Small intestine (tissue), 7 donors: Measurements from ENCODE around the gene SOX21. TPM values are rescaled to one million over a fixed set of nuclear protein-coding genes. Genes with fewer than 3 reads are reported as not detected.
A peak's percentile ranks its signal among the peaks of the same experiment; 100 is the strongest.

Source experiments
- DNase-seq, 2 donors: peaks; one replicate each; pipeline versions ENCODE4 v3.0.0 to v3.0.0-alpha.2; 2013
- FAIRE-seq: peaks from 2 replicates; lab custom pipeline; 2012; peaks lifted over from hg19 to GRCh38; lab: Jason Lieb, UNC
- H3K27ac ChIP-seq, 3 donors: one replicate each; pipeline ENCODE4 v1.5.1; 2013; ENCODE audit warnings: low read length in 2 of 3, mild to moderate bottlenecking in 2 of 3, control low read depth in 1 of 3, inconsistent platforms in 1 of 3, low read depth in 1 of 3, moderate library complexity in 1 of 3
- H3K27me3 ChIP-seq, 3 donors: one replicate each; pipeline ENCODE4 v1.6.1; 2013; ENCODE audit warnings: low read length in 3 of 3, inconsistent platforms in 1 of 3; ENCODE audit not compliant: control insufficient read depth in 3 of 3, insufficient read depth in 3 of 3
- H3K36me3 ChIP-seq, 3 donors: one replicate each; pipeline ENCODE4 v1.6.1; 2013; ENCODE audit warnings: low read length in 3 of 3, inconsistent platforms in 1 of 3, low read depth in 1 of 3, mild to moderate bottlenecking in 1 of 3, moderate library complexity in 1 of 3; ENCODE audit not compliant: control insufficient read depth in 3 of 3, insufficient read depth in 2 of 3
- H3K4me1 ChIP-seq, 3 donors: one replicate each; pipeline ENCODE4 v1.6.1; 2013; ENCODE audit warnings: low read length in 2 of 3, inconsistent platforms in 1 of 3, low read depth in 1 of 3, mild to moderate bottlenecking in 1 of 3, moderate library complexity in 1 of 3; ENCODE audit not compliant: control insufficient read depth in 3 of 3, insufficient read depth in 2 of 3
- H3K4me3 ChIP-seq, 3 donors: one replicate each; pipeline ENCODE4 v1.5.1; 2013; ENCODE audit warnings: low read length in 3 of 3, control low read depth in 1 of 3, inconsistent platforms in 1 of 3, low read depth in 1 of 3, mild to moderate bottlenecking in 1 of 3, moderate library complexity in 1 of 3
- H3K9me3 ChIP-seq, 2 donors: one replicate each; pipeline ENCODE4 v1.6.1; 2013; ENCODE audit warnings: low read depth in 1 of 2, low read length in 1 of 2; ENCODE audit not compliant: control insufficient read depth in 2 of 2, insufficient read depth in 1 of 2
- WGBS, 3 donors: extraction: QIAGEN DNeasy Blood & Tissue Kit; methylation state at CpG; one replicate each; pipeline ENCODE4 v1.1.7; 2013; 5-methylcytosine and 5-hydroxymethylcytosine counted together
- polyA plus RNA-seq, 4 donors: library from polyadenylated mRNA; stranded (reverse) in 3 of 4; unstranded in 1 of 4; fragments of 200-250 nt in 3 of 4; fragments of 120-200 nt in 1 of 4; gene quantifications; one replicate each; pipeline versions ENCODE4 v1.2.1 to v1.2.3, GENCODE V29; 2013
- donor health status: healthy with polysubstance abuse.
- donor health status: control.
- donor health status: control.
- donor health status: Bipolar disorder and iron deficiency.
- donor health status: healthy.

The SOX21 gene
- polyA plus RNA-seq, 4 donors, result not detected

DNA sequence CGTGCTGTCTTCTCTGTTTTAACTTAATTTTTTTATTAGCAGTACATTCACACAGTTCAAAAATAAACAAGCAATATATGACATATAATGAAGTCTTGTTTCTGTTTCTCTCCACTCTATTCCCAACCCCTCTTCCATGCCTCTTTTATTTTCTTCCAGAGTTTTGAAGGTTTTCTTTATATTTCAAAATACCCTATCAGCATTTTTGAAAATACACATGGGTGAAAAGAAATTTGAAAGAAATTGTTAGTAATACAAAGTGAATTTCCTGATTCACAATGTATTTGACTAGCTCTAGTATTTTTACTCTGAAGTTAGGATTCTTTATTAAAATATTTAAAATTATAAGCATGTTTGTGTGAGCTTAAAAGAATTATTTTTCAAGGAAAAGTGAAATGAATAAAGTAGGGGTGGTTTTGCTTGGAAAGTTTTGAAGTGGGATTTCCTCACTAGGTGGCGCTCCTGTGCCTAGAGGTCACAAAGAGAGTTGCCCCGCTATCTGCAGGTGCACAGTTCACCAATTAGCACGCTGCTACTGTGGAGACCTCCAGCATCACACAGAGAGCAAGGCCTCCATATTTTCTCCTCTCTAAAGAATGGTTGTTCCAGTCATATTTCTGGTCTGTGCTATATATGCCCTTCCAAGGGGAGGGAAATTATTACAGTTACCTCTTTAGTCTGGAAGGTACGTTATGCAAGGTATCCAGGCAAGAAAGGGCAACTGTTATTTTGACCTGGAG is 37.6 kb downstream of the SOX21 start:
- no peaks in the 10 kb centered on the region for H3K36me3 ChIP-seq
- no peak for FAIRE-seq
- 20 to 28% (median 24%) methylated on average over 5 of the region's 5 CpGs for WGBS, 3 donors
- H3K27ac ChIP-seq, result no peak overlapping the region
- no peaks in the 10 kb centered on the region for H3K9me3 ChIP-seq
- H3K4me3 ChIP-seq, result no peak overlapping the region
- peak; percentile 55 to 63 for DNase-seq
- no peaks in the 10 kb centered on the region for H3K4me1 ChIP-seq
- H3K27me3 ChIP-seq, result peaks cover 0 to 16% (median 6%) of the 10 kb centered on the region in 3 donors

- 57 to 64% (median 63%) methylated on average over 5 of the region's 5 CpGs for WGBS, 3 donors
These were observed 38.5 kb downstream of the SOX21 start for GRCh38 chr13:94673851-94674250.

DNA sequence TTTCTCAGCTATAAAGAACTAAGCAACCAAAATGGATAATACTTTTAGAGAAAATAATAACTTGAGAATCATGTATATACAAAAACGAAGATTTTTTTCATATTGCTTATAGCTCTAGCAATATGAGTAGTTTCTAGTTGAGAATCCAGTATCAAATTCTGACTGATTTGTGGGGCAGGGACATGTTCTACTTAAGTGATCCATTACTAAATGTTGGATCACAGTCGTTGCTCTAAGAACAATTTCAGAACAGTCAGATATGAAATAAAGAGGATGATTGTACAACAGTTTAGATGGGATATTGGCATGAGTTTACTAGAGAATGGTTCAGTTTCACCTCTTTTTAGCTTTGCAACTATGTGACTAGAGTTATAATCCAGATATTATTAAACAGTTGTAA is 39.9 kb downstream of the SOX21 start:
- FAIRE-seq (no peak), DNase-seq (no peak)
- H3K27ac ChIP-seq, result no peak overlapping the region
- peaks cover 0 to 10% (median 5%) of the 10 kb centered on the region in 3 donors for H3K27me3 ChIP-seq
- H3K4me1 ChIP-seq, result no peaks in the 10 kb centered on the region
- no peaks in the 10 kb centered on the region for H3K36me3 ChIP-seq
- no peak overlapping the region for H3K4me3 ChIP-seq
- WGBS, 3 donors, result 70 to 81% (median 77%) methylated on average over 2 of the region's 2 CpGs
- no peaks in the 10 kb centered on the region for H3K9me3 ChIP-seq

More at GRCh38 chr13:94673851-94674250, 38.5 kb downstream of the SOX21 start:
- Histone ChIP-seq H3K4me1 (no peaks in the 10 kb centered on the region), H3K9me3 (no peaks in the 10 kb centered on the region), H3K27ac (no peak overlapping the region), H3K27me3 (peaks cover 0 to 16% (median 6%) of the 10 kb centered on the region in 3 donors), H3K36me3 (no peaks in the 10 kb centered on the region), H3K4me3 (no peak overlapping the region)
- FAIRE-seq (no peak), DNase-seq (no peak)

DNA sequence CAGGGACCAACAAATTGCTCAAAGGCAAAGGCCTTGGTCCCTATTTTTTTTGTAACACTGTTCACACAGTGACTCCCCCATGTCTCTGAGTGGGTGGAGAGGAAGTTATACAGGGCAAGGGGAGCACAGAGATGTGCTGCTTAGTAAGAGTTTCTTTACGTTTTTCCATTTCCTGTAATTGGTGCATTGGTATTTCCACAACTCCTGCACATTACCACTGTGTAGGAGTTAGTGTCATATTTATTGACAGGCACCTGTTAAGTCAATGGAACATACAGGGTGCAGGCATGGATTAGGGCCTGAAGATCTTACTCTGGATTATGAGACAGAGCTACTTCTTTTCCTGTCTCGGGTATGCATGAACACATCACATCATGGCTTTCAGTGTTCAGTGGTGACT is 45.2 kb downstream of the SOX21 start:
- Histone ChIP-seq H3K4me3 (no peak overlapping the region), H3K27me3 (peaks cover 0 to 9% (median 6%) of the 10 kb centered on the region in 3 donors), H3K36me3 (no peaks in the 10 kb centered on the region), H3K27ac (no peak overlapping the region), H3K4me1 (no peaks in the 10 kb centered on the region), H3K9me3 (no peaks in the 10 kb centered on the region)
- FAIRE-seq (no peak), DNase-seq (no peak)
- 67 to 86% (median 68%) methylated on average over 2 of the region's 2 CpGs for WGBS, 3 donors

GRCh38 chr13:94666065-94666464 is 46.3 kb downstream of the SOX21 start:
- DNase-seq (no peak), FAIRE-seq (no peak)
- Histone ChIP-seq H3K27me3 (peaks cover 0 to 11% (median 6%) of the 10 kb centered on the region in 3 donors), H3K4me1 (no peaks in the 10 kb centered on the region), H3K36me3 (no peaks in the 10 kb centered on the region), H3K27ac (no peak overlapping the region), H3K9me3 (no peaks in the 10 kb centered on the region), H3K4me3 (no peak overlapping the region)
- 89 to 91% (median 91%) methylated on average over 7 of the region's 7 CpGs for WGBS, 3 donors

- 40 to 60% (median 58%) methylated on average over 7 of the region's 7 CpGs for WGBS, 3 donors
These were observed 47.5 kb downstream of the SOX21 start for GRCh38 chr13:94664889-94665288.

DNA sequence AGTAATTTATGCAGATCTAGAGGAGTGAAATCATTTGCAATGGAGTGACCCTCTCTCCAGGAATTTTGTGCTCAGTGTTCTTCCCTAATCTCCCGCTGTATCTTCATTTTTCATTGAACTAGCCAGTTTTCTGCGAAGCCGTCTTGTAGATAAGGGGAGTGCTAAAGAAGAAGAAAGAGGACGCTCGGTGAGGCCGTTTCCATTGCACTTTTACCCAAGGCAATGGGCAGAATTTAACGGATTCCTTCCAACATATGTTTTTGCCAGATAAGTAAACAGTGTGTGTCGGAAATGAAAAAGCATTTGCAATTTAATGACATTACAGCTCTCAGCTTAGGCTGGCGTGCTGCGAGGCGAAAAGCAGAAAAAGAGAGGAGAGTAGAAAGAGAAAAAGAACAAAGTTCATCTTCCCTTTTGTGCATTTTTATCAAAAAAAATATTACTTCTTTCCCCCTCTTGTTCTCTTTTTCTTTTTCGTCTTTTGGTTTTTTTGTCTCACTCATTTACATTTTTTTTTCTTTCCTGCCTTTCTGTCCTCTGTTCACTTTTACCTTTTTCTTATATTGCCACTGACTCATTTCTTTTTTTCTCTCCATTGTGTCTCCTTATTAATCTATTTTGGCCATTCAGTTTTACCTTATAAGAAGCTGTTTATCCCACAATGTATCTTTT is 49.9 kb downstream of the SOX21 start:
- H3K4me3 ChIP-seq, result no peak overlapping the region
- no peak overlapping the region for H3K27ac ChIP-seq
- FAIRE-seq, result no peak
- H3K36me3 ChIP-seq, result no peaks in the 10 kb centered on the region
- WGBS, 3 donors, result 9 to 21% (median 16%) methylated on average over 12 of the region's 12 CpGs
- H3K4me1 ChIP-seq, result no peaks in the 10 kb centered on the region
- H3K27me3 ChIP-seq, result peaks cover 0 to 9% (median 8%) of the 10 kb centered on the region in 3 donors
- DNase-seq, result no peak
- H3K9me3 ChIP-seq, result peaks cover 0 to under 1% of the 10 kb centered on the region in 2 donors

More at GRCh38 chr13:94664889-94665288, 47.5 kb downstream of the SOX21 start:
- Histone ChIP-seq H3K9me3 (no peaks in the 10 kb centered on the region), H3K4me3 (no peak overlapping the region), H3K27ac (no peak overlapping the region), H3K36me3 (no peaks in the 10 kb centered on the region), H3K4me1 (no peaks in the 10 kb centered on the region), H3K27me3 (peaks cover 0 to 9% (median 8%) of the 10 kb centered on the region in 3 donors)
- DNase-seq (no peak), FAIRE-seq (no peak)

DNA sequence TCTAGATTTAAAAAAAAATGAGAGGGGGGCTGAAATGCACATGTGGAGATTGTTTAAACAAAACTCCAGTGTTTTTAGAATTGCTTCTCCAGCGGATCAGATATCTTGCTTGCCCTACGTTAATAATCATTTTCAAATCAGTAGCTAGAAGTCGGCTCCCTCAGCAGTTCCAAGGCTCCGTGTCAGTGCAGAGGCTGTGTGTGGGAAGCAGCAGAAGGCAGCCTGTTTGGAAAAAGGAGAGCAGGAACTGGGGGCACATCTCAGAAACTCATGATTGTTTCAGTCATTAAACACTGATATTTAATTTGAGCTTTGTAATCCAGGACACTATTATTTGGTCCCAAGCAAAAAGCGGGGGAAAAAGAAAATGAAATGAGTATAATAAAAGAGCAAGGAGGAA is 50.9 kb downstream of the SOX21 start:
- 20 to 43% (median 33%) methylated on average over 5 of the region's 5 CpGs for WGBS, 3 donors
- FAIRE-seq (no peak), DNase-seq (peak in 1 of 2 donors; percentile 5)
- H3K27me3 ChIP-seq, result peaks cover 0 to 9% (median 8%) of the 10 kb centered on the region in 3 donors
- H3K4me1 ChIP-seq, result no peaks in the 10 kb centered on the region
- peaks cover 0 to 3% of the 10 kb centered on the region in 2 donors for H3K9me3 ChIP-seq
- H3K36me3 ChIP-seq, result no peaks in the 10 kb centered on the region
- no peak overlapping the region for H3K4me3 ChIP-seq
- no peak overlapping the region for H3K27ac ChIP-seq
